GM19193 (cell line): ENCODE data around the gene DHTKD1.

Experiments used
- POLR2A ChIP-seq: IDR thresholded peaks from 4 replicates; pipeline ENCODE4 v1.6.1; 2011; ENCODE audit not compliant: insufficient read depth, insufficient read length; ENCODE audit errors: extremely low read depth

Gene DHTKD1

DNA sequence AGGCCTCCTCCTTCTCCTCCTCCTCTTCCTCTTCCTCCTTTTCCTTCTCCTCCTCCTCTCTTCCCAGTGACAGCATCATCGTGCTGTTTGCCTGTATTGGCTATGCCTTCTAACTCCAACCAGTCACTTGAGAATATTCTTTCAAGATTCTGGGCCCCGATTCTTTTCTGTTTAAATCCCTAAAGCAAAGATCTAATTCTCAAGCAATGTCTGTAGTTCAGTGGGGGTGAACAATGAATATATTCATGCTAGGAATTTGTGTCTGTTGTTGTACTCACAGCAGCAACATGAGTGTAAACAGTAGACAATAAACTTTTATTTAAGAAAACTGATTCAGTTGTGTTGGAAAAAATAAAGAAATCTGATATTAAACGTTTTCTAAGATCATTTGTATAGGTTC, 96.3 kb downstream of the DHTKD1 start:
- TF ChIP-seq POLR2A, result no peak

DNA sequence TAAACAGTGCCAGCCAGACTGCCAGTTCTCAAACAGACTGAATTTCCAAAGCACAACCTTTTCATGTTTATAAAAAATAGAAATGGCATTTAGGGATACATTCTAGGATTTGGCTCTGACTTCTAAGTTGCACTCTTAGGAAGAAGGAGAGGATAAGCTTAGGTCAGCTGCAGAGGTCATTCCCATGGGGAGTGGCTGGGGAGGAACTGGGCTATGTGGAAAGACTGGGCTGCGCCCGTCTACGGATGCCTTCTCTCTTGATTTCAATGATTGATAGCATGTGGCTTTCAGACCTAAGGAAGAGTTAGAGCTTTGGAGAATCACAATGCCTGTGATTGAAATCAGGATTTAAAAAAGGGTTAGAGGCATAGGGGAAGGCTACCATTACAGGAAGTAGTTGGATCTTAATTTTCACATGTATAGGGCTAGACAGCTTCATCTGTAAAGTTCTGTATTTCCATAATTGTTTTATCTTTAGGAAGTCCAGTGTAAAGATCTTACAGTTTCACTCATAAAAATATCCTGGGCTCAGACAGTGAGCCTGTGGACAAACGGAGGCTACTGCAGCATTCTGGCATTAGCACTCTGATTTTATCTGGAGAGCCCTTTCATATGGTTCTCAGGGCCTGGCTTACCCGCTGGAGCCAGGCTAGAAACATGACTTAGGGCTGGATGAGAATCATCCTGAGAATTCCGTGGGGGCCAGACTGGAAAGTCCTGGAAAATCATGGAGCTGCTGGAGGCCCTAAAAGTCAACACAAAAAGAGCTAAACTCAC, 97.4 kb downstream of the DHTKD1 start:
- TF ChIP-seq POLR2A, result no peak
